ENCODE measurements around the gene GTPBP4.

- no peak for TF ChIP-seq YY1 (IDR thresholded peaks at IDR 0.05; ENCODE audit: extremely low read depth, insufficient replicate concordance, low read depth, low read length)
- TF ChIP-seq CTCF (IDR thresholded peaks at IDR 0.05 in 2 of 3, conservative IDR thresholded peaks at IDR 0.05 in 1 of 3; ENCODE audit: borderline replicate concordance in 1 of 3, insufficient read depth in 1 of 3, low read depth in 2 of 3, low read length in 2 of 3) = no peak
- no peak for TF ChIP-seq EZH2 (IDR thresholded peaks at IDR 0.05)
- no peak for TF ChIP-seq CEBPB (IDR thresholded peaks at IDR 0.05; ENCODE audit: low read depth)
- no peak for TF ChIP-seq POLR2A (IDR thresholded peaks at IDR 0.05; ENCODE audit: borderline replicate concordance, extremely low read depth, insufficient read depth, insufficient read length)
- TF ChIP-seq ATF3 (IDR thresholded peaks at IDR 0.05) = no peak
- no peak for TF ChIP-seq SRF (IDR thresholded peaks at IDR 0.05; ENCODE audit: low read depth)
- no peak for TF ChIP-seq SIN3A (IDR thresholded peaks at IDR 0.05; ENCODE audit: low read depth)
These were observed 1.2 kb upstream of the GTPBP4 start for GRCh38 chr10:986881-987619.
